GM12878 (cell line): Measurements from ENCODE around the gene SLX4IP. TPM values are rescaled to one million over a fixed set of nuclear protein-coding genes. Genes with fewer than 3 reads are reported as not detected.

Experiments
- ATAC-seq: fragments of 200-7000 bp; cut with Tn5 transposase; 3 replicates; pipeline ENCODE4 v1.9.1; 2020; ENCODE audit warnings: mild to moderate bottlenecking, moderate library complexity
- BruUV-seq: library from RNA; stranded (reverse); fragments of 400-500 nt; replicated peaks from 2 replicates; lab custom pipeline; 2021; lab: Mats Ljungman, UMichigan
- CTCF ChIA-PET: fragments of 300-600 bp; sonication (Branson Sonifier 250); formaldehyde crosslinking; extraction: SDS; loops from one replicate; lab custom pipeline; 2021; ENCODE audit warnings: inconsistent platforms; lab: Yijun Ruan, JAX
- POLR2A ChIA-PET: fragments of 350-600 bp; formaldehyde crosslinking; extraction: SDS; loops from one replicate; lab custom pipeline; 2021; ENCODE audit warnings: inconsistent platforms; lab: Charles Lee
- RAD21 ChIA-PET: fragments of 300-600 bp; sonication (Branson Sonifier 250); formaldehyde crosslinking; loops from one replicate; lab custom pipeline; 2023; ENCODE audit warnings: antibody characterized with exemption; ENCODE audit not compliant: unreplicated experiment; lab: Charles Lee
- SMC1A ChIA-PET: fragments of 300-600 bp; sonication (Branson Sonifier 250); formaldehyde crosslinking; loops from one replicate; lab custom pipeline; 2023; ENCODE audit not compliant: unreplicated experiment, uncharacterized antibody; lab: Charles Lee
- DNase-seq: peaks from one replicate; pipeline ENCODE4 v3.0.0-alpha.2; 2011; ENCODE audit warnings: low read depth, low spot score
- FAIRE-seq: peaks from 3 replicates; lab custom pipeline; 2011; peaks lifted over from hg19 to GRCh38; lab: Jason Lieb, UNC
- H2AFZ ChIP-seq: 2 replicates; pipeline ENCODE4 v1.6.0; 2011; ENCODE audit warnings: low read depth, low read length, control low read depth; ENCODE audit not compliant: control insufficient read depth
- H3K27ac ChIP-seq: 2 replicates; pipeline ENCODE4 v1.5.1; 2011; ENCODE audit warnings: control low read depth; ENCODE audit not compliant: control insufficient read depth, insufficient read depth
- H3K27me3 ChIP-seq, 2 experiments: replicated peaks in 1 of 2; 2 replicates each; pipeline versions ENCODE4 v1.6.0 to v1.6.1; 2011; ENCODE audit warnings: low read length in 1 of 2; ENCODE audit not compliant: control insufficient read depth in 2 of 2, insufficient read depth in 2 of 2
- H3K36me3 ChIP-seq, 2 experiments: 2 replicates each; pipeline ENCODE4 v1.5.1; 2011; ENCODE audit warnings: low read length in 1 of 2; ENCODE audit not compliant: control insufficient read depth in 2 of 2, insufficient read depth in 2 of 2
- H3K4me1 ChIP-seq: 2 replicates; pipeline ENCODE4 v1.6.1; 2011; ENCODE audit warnings: mild to moderate bottlenecking, low read length, moderate library complexity, mixed read lengths; ENCODE audit not compliant: control insufficient read depth, insufficient read depth
- H3K4me2 ChIP-seq: 2 replicates; pipeline ENCODE4 v1.6.0; 2011; ENCODE audit warnings: control low read depth; ENCODE audit not compliant: control insufficient read depth, insufficient read depth
- H3K4me3 ChIP-seq: fragments of 200-600 bp; sonication (generic); 2 replicates; pipeline ENCODE4 v1.5.1; 2016
- H3K79me2 ChIP-seq: 2 replicates; pipeline ENCODE4 v1.6.0; 2011; ENCODE audit warnings: low read length; ENCODE audit not compliant: control insufficient read depth, insufficient read depth
- H3K9ac ChIP-seq: 2 replicates; pipeline ENCODE4 v1.8.0; 2011; ENCODE audit warnings: low read length, control low read depth, mixed read lengths; ENCODE audit not compliant: control insufficient read depth, insufficient read depth
- H3K9me3 ChIP-seq: replicated peaks from 3 replicates; pipeline ENCODE4 v1.5.1; 2011; ENCODE audit warnings: mild to moderate bottlenecking, low read length; ENCODE audit not compliant: control insufficient read depth, insufficient read depth
- H4K20me1 ChIP-seq: 2 replicates; pipeline ENCODE4 v1.6.0; 2011; ENCODE audit not compliant: control insufficient read depth, insufficient read depth
- CBFB ChIP-seq: IDR thresholded peaks from 2 replicates; pipeline ENCODE4 v1.6.1; 2016; ENCODE audit warnings: antibody characterized with exemption, low read depth
- EGR1 ChIP-seq, 2 experiments: IDR thresholded peaks; 1 replicate in 1 of 2; 2 replicates in 1 of 2; pipeline ENCODE4 v1.6.1; 2011 to 2012; ENCODE audit warnings: low read depth in 2 of 2, low read length in 2 of 2, borderline replicate concordance in 1 of 2, mild to moderate bottlenecking in 1 of 2, moderate library complexity in 1 of 2
- EZH2 ChIP-seq: IDR thresholded peaks from 2 replicates; pipeline ENCODE4 v1.6.1; 2012; ENCODE audit warnings: low read depth, mild to moderate bottlenecking, control low read depth, inconsistent platforms, low read length, borderline replicate concordance; ENCODE audit not compliant: control insufficient read depth
- HDGF ChIP-seq: fragments of 450-650 bp; IDR thresholded peaks from 2 replicates; pipeline ENCODE4 v1.6.1; 2016; ENCODE audit warnings: antibody characterized with exemption
- MXI1 ChIP-seq: fragments of 150-350 bp; IDR thresholded peaks from 2 replicates; pipeline ENCODE4 v1.6.1; 2011; ENCODE audit warnings: low read depth, mild to moderate bottlenecking, inconsistent platforms, low read length, improper control_type of control experiment
- MYB ChIP-seq: fragments of 150-350 bp; IDR thresholded peaks from 2 replicates; pipeline ENCODE4 v1.6.1; 2014; ENCODE audit warnings: mild to moderate bottlenecking, low read depth, low read length, borderline replicate concordance
- NFXL1 ChIP-seq: fragments of 450-650 bp; IDR thresholded peaks from 2 replicates; pipeline ENCODE4 v1.6.1; 2017; ENCODE audit warnings: antibody characterized with exemption, mild to moderate bottlenecking, borderline replicate concordance
- PAX8 ChIP-seq: fragments of 450-650 bp; IDR thresholded peaks from 2 replicates; pipeline ENCODE4 v1.6.1; 2017; ENCODE audit warnings: mild to moderate bottlenecking, moderate library complexity
- POLR2A ChIP-seq: IDR thresholded peaks from 2 replicates; pipeline ENCODE4 v1.6.1; 2011; ENCODE audit warnings: low read depth, mild to moderate bottlenecking, low read length
- SMAD5 ChIP-seq: IDR thresholded peaks from 2 replicates; pipeline ENCODE4 v1.6.1; 2016; ENCODE audit warnings: antibody characterized with exemption, low read depth
- STAT3 ChIP-seq: IDR thresholded peaks from 2 replicates; pipeline ENCODE4 v1.6.1; 2011; ENCODE audit warnings: low read depth, low read length, improper control_type of control experiment
- SUZ12 ChIP-seq: fragments of 200-600 bp; sonication (generic); IDR thresholded peaks from one replicate; pipeline ENCODE4 v1.6.1; 2018; ENCODE audit warnings: antibody characterized with exemption, mild to moderate bottlenecking; ENCODE audit not compliant: unreplicated experiment
- WGBS: methylation state at CpG from one replicate; pipeline ENCODE4 v1.1.6; 2016; ENCODE audit warnings: low lambda C conversion rate; ENCODE audit not compliant: insufficient replicate concordance, insufficient coverage; ENCODE audit errors: missing lambda C conversion rate; 5-methylcytosine and 5-hydroxymethylcytosine counted together
- in situ Hi-C: fragments of 300-500 bp; cut with MboI; formaldehyde crosslinking; loops from 9 replicates; pipeline ENCODE4 v1.14.3; 2018; ENCODE audit warnings: mixed read lengths
- intact Hi-C: fragments of 100-400 bp; cut with micrococcal nuclease; formaldehyde crosslinking; loops from one replicate; pipeline ENCODE4 v1.14.2; 2022; ENCODE audit not compliant: unreplicated experiment
- polyA plus RNA-seq, 11 experiments: library from polyadenylated mRNA; depleted of rRNA in 4 of 11; unstranded in 6 of 11; stranded (reverse) in 5 of 11; fragments of >200 nt; fragmentation: Nextera tagmentation in 4 of 11; fragmentation: Illumina TruSeq in 1 of 11; extraction: Ambion mirVana in 4 of 11; extraction: Trizol in 1 of 11; gene quantifications; 1 replicate in 1 of 11; 2 replicates in 10 of 11; pipeline versions ENCODE4 v1.2.1 to v1.2.3, GENCODE V29; 2011 to 2016; ENCODE audit warnings: inconsistent platforms in 2 of 11, missing spikeins in 2 of 11, low read depth in 1 of 11
- total RNA-seq, 4 experiments: library from RNA; depleted of rRNA in 3 of 4; stranded (reverse); fragments of >200 nt in 3 of 4; fragmentation: Illumina TruSeq in 1 of 4; extraction: Trizol in 1 of 4; gene quantifications; 2 replicates each; pipeline versions ENCODE4 v1.2.1 to v1.2.3, GENCODE V29; 2013 to 2021
- TF ChIP-seq, protein P1 (sequence below): IDR thresholded peaks from 2 replicates; pipeline ENCODE4 v1.6.1; 2011; ENCODE audit warnings: mild to moderate bottlenecking, low read depth, low read length, moderate library complexity; ENCODE audit not compliant: insufficient replicate concordance
- TF ChIP-seq, protein P2 (sequence below): fragments of 450-650 bp; formaldehyde crosslinking; IDR thresholded peaks from 2 replicates; pipeline ENCODE4 v1.5.0; 2022; ENCODE audit warnings: mild to moderate bottlenecking, missing genetic modification characterization

SLX4IP gene
- total and polyA plus RNA-seq, 10 of the 15 experiments (the other 5 are each of a cell fraction or from before 2014, with no cell fraction given) = 2.2 to 11.0 (median 6.3) TPM

DNA sequence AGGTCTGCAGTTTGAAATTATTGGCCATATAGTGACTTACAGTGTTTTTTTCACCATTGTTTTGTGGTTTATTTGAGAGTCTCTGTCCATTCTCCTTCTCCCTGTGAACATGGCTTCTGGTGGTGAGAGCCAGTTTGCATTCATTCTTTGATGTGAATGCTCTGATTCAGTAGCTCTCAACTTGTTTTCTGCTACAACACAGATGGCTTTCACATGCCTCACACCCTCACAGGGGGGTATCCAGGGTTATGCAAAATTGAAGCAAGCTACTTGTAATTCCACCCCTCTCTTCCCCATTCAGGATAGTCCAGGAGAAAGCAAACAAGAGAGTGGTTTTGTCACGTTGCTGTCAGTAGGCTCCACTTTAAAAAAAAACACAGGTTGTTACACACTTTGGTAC, 55.6 kb downstream of the SLX4IP start:
- CTCF ChIA-PET = interaction anchor here (1.7 kb wide), 1 partner anchor 62 kb away, joined by 4 read pairs; no protein-coding TSS in a partner anchor
- peak; percentile 28 for ATAC-seq
- RAD21 ChIA-PET = interaction anchor here (0.5 to 2.1 kb wide), 5 partner anchors 13 to 68 kb away, joined by 3 to 7 read pairs (median 3); no protein-coding TSS in a partner anchor
- intact Hi-C loops (no loop called here), in situ Hi-C loops (no loop called here)
- BruUV-seq = no TSS peak
- Histone ChIP-seq H3K27ac (no peak overlapping the region), H3K9ac (no peak overlapping the region), H3K4me2 (no peak overlapping the region), H3K9me3 (no peaks in the 10 kb centered on the region), H2AFZ (no peak overlapping the region), H4K20me1 (no peaks in the 10 kb centered on the region), H3K4me1 (no peaks in the 10 kb centered on the region), H3K4me3 (no peak overlapping the region), H3K36me3 (no peaks in the 10 kb centered on the region)
- POLR2A ChIA-PET = interaction anchor here (0.6 to 1.1 kb wide), 3 partner anchors 15 to 37 kb away, joined by 3 read pairs; no protein-coding TSS in a partner anchor
- WGBS = 25% methylated on average over 1 of the region's 1 CpG
- SMC1A ChIA-PET = interaction anchor here (1.1 to 2.1 kb wide), 5 partner anchors 9 to 46 kb away, joined by 3 to 5 read pairs (median 4); no protein-coding TSS in a partner anchor
- TF ChIP-seq CBFB (no peak), PAX8 (no peak), MYB (no peak), MXI1 (no peak), HDGF (no peak), EZH2 (no peak)
- TF ChIP-seq, all 136 proteins: peak for 0
- DNase-seq (no peak), FAIRE-seq (no peak)
- no peaks in the 10 kb centered on the region for H3K79me2 ChIP-seq
- H3K27me3 ChIP-seq = no peaks in the 10 kb centered on the region

DNA sequence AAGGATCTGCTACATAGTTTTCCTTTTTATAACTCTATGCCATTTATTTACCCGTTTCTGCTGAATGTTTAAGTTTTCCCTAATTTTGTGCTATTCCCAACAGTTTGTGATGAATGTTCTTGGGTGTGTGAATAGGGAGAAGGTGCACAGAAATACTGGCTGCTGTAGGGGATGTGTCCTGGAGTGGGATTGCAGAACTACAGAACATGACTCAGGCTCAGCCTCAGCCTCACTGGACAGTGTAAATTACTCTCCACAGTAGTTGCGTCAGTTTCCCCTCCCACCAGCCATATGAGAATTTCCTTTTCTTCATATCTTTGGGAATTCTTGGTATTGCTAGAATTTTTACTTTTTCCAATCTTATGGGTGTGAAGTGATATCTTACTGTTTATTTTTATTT, 57.0 kb downstream of the SLX4IP start:
- Histone ChIP-seq H3K9me3 (no peaks in the 10 kb centered on the region), H3K4me1 (no peaks in the 10 kb centered on the region), H3K4me3 (no peak overlapping the region), H3K36me3 (no peaks in the 10 kb centered on the region), H3K27me3 (no peaks in the 10 kb centered on the region), H3K27ac (no peak overlapping the region), H3K9ac (no peak overlapping the region), H4K20me1 (no peaks in the 10 kb centered on the region), H2AFZ (no peak overlapping the region), H3K4me2 (no peak overlapping the region), H3K79me2 (no peaks in the 10 kb centered on the region; the same call in 1 of the 2 replicates)
- FAIRE-seq = no peak
- intact Hi-C loops (no loop called here), in situ Hi-C loops (no loop called here)
- POLR2A ChIA-PET = no interaction called here
- ATAC-seq = no peak
- RAD21 ChIA-PET = no interaction called here
- CTCF ChIA-PET = no interaction called here
- SMC1A ChIA-PET = interaction anchor here (1.2 kb wide), 1 partner anchor 45 kb away, joined by 3 read pairs; no protein-coding TSS in a partner anchor
- WGBS = 95% methylated on average over 2 of the region's 2 CpGs
- BruUV-seq = no TSS peak
- no peak for DNase-seq
- no peak for TF ChIP-seq EGR1 (IDR thresholded peaks at IDR 0.05; ENCODE audit: borderline replicate concordance in 1 of 2, low read depth in 2 of 2, low read length in 2 of 2)
- TF ChIP-seq STAT3 = no peak
- no peak for TF ChIP-seq SMAD5
- TF ChIP-seq, protein P1, sequence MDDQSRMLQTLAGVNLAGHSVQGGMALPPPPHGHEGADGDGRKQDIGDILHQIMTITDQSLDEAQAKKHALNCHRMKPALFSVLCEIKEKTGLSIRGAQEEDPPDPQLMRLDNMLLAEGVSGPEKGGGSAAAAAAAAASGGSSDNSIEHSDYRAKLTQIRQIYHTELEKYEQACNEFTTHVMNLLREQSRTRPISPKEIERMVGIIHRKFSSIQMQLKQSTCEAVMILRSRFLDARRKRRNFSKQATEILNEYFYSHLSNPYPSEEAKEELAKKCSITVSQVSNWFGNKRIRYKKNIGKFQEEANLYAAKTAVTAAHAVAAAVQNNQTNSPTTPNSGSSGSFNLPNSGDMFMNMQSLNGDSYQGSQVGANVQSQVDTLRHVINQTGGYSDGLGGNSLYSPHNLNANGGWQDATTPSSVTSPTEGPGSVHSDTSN = no peak
- TF ChIP-seq, protein P2, sequence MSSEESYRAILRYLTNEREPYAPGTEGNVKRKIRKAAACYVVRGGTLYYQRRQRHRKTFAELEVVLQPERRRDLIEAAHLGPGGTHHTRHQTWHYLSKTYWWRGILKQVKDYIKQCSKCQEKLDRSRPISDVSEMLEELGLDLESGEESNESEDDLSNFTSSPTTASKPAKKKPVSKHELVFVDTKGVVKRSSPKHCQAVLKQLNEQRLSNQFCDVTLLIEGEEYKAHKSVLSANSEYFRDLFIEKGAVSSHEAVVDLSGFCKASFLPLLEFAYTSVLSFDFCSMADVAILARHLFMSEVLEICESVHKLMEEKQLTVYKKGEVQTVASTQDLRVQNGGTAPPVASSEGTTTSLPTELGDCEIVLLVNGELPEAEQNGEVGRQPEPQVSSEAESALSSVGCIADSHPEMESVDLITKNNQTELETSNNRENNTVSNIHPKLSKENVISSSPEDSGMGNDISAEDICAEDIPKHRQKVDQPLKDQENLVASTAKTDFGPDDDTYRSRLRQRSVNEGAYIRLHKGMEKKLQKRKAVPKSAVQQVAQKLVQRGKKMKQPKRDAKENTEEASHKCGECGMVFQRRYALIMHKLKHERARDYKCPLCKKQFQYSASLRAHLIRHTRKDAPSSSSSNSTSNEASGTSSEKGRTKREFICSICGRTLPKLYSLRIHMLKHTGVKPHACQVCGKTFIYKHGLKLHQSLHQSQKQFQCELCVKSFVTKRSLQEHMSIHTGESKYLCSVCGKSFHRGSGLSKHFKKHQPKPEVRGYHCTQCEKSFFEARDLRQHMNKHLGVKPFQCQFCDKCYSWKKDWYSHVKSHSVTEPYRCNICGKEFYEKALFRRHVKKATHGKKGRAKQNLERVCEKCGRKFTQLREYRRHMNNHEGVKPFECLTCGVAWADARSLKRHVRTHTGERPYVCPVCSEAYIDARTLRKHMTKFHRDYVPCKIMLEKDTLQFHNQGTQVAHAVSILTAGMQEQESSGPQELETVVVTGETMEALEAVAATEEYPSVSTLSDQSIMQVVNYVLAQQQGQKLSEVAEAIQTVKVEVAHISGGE (CRISPR knock-in tag) = no peak
- TF ChIP-seq NFXL1 = no peak
- TF ChIP-seq SUZ12 = no peak
- TF ChIP-seq POLR2A = no peak
